ENCODE data around the gene FRMD4A.

GRCh38 chr10:13916384-13916947, 414.3 kb downstream of the FRMD4A start:
- no peak for TF ChIP-seq POLR2AphosphoS5 (IDR thresholded peaks at IDR 0.05)
- TF ChIP-seq CTCF (IDR thresholded peaks at IDR 0.05): no peak
- no peak for TF ChIP-seq EP300 (IDR thresholded peaks at IDR 0.05)
